GM19324 (cell line): ENCODE measurements around the gene GNG13.
"Not testable (repeated sequence)": the region's sequence is repeated elsewhere in the genome, so short reads cannot be mapped to it uniquely, and the experiment has no call there.

ENCODE experiments used
- ATAC-seq: cut with Tn5 transposase; IDR thresholded peaks from one replicate; pipeline ENCODE4 v1.9.1; 2021; ENCODE audit warnings: mild to moderate bottlenecking, moderate library complexity; ENCODE audit not compliant: unreplicated experiment, low FRiP score

The GNG13 gene, protein sequence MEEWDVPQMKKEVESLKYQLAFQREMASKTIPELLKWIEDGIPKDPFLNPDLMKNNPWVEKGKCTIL

DNA sequence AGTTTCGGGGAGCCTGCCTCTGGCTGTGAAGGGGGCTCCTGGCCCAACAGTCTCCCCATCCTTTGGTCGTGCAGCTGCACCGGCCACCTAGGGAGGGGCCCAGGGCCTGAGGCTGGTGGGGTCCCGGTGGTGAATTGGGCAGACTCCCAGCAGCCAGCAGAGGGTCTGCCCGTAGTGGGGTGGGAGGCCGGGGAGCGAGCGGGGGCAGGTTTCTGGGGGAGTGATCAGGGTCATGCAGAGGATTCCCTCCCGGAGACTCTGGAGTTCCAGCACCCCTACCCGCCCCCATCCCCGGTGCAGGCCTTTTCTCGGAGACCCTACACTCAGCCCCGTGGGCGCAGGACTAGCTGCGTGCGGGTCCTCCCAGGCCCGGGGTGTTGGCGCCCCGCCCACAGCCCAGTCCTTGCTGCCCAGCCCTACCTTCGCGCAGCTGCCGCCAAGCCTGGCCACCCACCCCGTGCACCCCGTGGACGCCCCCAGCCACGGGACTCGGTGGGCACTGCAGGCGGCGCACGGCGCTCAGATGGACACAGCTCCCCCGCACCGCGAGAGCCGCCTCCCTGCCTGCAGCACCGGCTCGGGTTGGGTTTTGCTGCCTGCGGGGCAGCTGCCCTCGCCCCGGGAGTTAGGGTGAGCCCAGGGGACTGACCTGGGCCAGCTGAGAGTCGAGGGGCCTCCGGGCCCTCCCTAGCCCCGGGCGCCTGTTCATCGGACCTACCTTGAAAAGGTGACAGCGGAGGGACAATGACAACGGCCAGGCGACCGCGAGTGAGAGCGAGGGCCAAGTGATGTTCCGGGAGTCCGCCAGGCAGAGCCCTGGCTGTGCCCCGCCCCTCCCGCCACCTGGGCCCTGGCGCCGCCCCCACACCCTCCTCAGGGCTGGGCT, at the start of gene GNG13:
Gene GNG13 (minus strand): TSS at position 787 of the 886 bp plus-strand sequence. CDS start 1,657 bp downstream, outside the sequence.
- ATAC-seq, result no peak

DNA sequence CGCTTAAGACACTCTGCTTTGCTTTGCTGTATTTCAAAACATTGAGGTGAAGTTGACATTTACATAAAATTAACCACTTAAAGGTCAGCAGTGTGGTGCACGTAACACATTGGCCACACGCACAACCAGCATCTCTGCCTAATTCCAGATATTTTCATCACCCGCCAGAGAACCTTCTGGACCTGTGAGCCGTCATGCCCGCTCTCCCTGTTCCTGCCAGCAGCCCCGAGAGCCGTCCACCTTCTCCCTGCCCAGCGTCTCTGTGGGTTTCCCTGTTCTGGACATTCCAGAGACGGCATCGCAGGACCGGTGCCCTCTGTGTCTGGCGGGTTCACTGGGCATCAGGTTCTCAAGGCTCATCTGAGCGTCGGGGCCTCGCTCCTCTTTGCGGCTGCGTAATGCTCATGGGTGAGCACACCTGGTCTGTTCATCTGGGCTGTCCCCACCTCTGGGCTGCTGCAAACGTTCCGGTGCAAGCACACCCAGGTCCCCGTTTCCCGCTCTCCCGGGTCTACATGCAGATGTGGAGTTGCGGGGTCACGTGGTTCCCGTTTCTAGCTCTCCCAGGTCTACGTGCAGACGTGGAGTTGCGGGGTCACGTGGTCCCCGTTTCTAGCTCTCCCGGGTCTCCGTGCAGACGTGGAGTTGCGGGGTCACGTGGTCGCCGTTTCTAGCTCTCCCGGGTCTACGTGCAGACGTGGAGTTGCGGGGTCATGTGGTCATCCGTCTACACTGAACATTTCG, 48.1 kb upstream of the GNG13 start:
- no peak for ATAC-seq

DNA sequence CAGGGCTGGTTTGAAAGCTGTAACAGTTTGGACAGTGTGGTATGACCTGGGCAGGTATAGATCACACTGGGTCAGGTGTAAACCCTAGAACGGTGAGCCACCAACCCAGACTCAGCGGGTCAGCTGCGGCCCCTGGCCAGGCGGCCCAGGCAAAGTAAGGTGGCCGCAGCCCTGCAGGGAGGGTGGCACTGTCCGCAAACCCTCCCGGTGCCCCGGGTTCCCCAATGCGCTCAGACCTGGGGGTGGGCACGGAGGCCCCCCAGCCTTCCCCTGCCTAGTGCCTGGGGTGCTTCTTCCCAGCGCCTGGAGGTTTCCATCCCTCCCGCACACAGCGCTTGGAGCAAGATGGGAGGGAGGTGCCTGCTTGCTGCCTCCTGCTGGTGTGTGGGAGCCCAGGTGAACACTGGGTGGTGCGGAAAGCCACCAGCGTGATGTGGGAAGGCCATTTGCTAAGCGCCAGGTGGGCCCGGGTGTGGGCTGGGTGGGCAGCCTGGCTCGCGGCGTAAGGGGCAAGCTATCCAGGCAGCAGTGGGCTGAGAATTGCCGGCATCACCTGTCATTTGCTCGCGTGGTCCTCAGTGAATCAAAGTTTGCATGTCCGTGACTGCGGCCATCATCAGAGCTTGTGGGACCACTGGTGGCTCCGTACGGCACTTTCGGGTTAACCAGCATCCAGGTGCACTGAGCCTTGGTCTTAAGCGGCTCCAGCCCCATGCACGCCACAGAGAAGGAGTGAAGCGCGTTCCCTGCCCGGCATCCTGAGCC, 47.3 kb upstream of the GNG13 start:
- no peak for ATAC-seq

DNA sequence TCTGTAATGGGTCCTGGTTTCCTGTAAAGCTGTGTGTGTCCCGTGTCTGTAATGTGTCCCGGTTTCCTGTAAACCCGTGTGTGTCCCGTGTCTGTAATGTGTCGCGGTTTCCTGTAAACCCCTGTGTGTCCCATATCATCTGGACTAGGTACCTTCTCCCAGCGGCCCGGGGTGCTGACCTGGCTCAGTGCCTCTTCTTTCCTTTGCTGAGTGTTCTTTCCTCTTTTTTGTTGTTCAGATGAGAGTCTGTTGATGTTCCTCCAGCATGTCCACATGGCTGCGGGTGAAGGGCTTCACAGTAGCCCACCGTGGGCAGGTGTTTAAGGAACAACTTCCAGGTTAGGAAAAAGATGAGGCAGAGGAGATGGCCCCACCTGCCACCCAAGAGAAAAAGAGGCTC, 46.6 kb upstream of the GNG13 start:
- ATAC-seq, result no peak

DNA sequence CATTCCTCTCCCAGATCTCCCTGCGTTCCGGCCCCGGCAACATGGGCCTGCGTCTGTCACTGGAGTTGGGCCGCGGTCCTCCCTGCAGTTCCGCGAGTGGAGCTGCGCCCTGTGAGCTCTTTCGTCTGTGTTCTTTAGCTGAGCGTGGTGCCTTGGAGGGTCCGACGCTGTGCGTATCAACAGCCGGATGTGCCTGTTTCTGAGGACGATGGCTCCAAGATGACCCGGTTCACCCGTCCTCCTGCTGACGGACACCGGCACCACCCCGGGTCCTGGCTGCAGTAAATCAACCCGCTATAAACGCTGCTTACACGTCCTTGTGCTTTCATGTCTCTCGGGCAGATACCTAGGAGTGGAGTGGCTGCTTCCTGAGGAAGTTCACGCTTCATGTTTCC, 44.8 kb upstream of the GNG13 start:
- ATAC-seq, result no peak

DNA sequence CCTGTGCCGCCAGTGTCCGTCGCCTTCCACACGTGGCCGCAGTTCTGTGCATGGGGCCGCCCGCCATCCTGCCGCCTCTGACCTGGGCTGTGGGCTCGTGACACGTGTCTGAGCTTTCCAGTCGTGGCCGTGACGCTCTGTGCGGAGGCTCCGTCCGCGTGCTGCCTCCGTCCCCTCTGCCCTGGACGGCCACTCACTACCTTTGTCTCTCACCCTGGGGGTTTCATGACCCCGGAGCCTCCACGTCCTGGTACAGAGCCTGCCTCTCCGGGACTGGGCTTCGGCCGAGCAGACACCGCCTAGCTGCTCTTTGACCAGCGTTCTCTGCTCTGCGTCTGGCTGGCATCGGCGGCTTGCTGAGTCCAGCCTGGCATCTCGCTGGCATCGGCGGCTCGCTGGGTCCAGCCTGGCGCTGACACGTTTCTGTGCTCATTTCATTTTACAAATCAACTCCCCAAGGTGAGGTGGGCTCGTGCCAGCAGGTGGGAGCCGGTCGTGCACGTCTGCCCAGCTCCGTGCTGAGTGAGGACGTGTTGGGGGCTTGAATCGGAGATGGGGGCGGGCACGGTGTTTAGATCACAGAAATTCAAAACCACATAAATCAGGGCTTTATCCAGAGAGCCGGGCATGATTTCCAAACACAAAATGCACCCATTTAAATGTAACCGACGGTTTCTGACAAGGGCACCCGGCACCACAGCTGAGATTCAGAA, 44.3 kb upstream of the GNG13 start:
- ATAC-seq, result no peak

DNA sequence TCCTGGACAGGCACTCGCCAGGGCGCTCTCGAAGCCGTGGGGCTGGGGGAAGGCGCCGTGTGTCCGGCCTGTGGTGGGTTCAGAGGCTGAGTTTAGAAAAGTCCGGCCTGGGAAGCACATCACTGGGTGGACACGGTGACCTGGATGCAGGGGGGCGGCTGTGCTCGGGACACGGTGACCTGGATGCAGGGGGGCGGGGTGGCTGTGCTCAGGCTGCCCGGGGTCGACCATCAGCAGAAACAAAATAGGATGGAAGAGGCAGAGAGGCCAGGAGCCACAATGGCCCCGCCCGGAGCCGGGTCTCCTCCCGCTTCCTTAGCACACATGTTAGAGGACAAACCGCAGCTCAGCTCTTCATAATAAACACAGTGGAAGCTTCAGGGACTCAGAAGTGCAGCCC, 43.2 kb upstream of the GNG13 start:
- no peak for ATAC-seq

DNA sequence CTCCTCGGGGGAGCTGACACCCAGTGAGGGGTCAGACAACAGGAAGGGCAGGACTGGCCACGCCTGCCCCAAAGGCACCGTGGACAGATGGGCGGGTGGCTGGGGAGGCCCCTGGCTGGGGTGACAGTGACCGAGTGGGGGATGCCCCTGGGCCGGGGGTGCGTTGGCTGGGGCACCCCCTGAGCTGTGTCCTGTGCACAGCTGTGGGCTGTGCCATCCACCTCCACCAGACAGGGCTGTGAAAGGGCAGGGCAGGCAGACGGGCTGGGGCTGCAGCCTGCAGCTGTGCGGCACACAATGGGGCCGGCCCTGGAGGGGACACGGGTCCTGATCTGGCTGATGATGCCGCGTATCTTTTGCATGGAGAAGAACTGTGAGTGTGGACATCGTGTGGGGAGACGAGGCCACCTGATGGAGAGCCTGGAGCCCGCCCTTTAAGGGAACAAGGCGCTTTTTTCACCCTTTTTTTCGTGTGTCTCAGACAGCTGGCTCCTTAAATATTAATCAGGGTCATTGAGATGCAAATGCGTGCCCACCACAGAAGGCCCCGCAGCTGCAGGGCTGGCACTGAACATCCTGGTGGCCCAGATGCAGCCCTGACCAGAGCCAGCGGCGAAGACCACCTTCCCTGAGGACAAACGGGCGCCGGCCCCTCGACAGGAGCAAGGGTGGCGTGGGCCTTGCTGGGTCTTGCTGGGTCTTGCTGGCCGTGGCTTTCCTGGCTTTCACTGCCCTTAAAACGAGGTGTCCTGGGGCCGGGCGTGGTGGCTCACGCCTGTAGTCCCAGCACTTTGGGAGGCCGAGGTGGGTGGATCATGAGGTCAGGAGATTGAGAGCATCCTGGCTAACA, 42.4 kb upstream of the GNG13 start:
- no peak for ATAC-seq

DNA sequence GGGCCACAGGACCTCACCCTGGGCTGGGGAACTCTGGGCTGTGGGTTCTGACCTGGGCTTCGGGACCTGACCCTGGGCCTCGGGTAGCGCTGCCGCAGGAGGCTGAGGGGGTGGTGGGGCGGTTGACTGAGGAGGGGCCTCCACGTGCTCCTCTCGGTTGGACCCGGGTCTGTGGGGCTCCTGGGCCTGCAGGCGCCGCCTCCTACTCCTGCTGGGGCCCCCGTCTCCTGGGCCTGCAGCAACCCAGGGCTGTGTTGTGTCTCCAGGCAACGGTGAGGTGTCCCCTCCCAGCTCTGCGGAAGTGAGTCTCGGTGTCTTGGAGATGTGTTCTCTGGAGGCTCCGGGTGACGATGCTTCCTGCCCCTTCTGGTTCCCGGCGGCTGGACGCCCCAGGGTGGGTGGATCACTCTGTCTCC, 41.5 kb upstream of the GNG13 start:
- ATAC-seq, result no peak

DNA sequence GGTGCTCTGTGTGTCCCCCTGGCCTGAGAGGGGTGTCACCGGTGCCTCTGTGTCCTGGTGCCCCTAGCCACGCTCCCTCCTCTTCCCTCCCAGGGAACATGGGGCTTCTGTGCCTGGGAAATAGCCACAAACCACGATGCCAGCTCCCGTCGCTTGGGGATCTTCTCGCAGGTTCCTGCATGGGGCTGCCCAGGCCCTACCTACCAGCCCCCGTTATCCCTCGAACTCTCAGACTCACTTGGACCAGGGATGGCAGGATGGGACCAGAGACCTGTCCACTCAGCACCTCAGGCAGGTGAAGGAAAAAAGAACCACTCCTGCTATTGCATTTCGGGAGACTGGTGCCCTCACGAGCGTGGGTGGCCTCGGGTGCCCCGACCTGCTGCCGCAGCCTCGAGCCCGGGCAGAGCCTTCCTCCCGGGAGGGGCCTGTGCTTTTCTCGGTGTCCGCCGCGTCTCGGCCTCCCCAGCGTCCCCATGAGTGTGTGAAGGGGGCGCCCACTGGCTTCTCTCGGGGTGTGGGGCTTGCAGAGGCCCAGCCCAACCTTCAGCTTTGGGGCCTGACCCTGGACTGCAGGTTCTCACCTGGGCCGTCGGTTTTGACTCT, 41.0 kb upstream of the GNG13 start:
- ATAC-seq, result no peak

DNA sequence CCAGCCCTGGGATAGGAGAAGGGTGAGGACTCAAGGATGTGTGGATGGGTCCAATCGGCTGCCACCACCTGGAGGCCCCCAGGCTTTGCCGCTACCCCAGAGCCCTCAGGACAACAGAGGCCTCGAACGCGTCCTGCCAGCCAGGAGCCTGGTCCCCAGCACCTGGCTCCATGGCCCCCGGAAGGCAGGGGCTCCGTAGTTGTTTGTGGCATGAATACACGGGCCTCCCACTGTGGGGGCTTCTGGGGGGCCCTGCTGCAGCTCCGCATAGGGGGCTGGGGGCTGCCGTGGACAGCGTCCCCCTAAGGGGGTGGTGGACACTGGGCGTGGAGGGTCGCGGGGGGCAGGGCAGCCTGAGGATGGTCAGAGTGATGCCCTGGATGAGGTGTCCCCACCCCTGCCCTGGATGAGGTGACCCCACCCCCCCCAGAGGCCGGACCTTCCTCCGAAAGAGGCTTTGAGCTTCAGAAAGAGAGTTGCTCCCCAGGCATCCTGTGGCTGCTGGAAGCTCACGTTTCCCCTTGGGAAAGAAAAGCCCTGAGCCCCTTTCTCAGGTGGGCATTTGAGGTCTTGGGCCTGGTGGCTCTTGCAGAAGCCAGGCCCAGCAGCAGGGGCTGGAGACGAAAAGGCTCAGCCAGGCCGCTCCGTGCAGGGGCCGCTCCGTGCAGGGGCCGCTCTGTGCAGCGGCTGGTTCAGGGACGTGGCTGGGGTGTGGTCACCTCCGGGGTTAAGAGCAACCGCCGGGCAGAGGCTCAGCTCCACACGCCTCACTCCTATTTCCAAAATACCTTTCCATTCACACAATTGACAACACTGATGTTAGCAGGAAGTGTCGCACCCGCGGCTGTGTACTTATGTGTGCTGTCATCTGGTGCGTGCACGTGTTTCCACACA, 40.3 kb upstream of the GNG13 start:
- ATAC-seq, result no peak

DNA sequence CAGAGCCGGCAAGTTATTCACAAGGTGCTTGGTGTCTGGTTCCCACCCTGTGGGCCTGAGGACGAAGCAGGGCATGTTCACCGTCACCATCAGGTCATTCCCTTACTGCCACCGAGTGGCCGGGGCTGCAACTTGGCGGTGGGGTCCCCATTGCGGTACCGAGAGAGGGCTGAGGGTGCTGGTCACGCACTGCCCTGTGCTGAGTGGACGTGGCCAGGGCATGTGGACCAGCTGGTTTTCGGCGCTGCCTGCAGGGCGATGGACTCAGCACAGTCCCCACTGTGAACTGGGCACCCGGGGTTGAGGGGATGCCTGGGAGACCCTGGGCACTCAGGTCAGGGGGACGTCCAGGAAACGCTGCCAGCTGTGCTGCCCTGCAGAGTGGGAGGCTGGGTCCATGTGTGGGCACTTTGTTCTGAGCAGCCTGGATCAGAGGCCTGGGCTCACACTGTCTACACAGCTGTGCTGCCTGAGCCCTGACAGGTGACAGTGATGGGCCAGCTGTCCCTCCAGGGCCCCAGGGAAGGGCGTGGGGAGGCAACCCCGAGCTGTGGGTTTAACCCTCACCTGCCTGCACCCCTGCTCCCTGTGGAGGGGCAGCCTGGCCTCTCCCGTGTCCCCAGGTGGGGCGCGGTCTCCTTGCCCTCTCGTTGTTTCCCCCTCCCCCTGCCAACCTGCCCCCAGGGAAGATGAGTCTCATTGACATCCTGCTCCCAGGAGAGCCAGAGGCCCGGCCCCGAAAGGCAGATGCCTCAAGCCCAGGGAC, 39.3 kb upstream of the GNG13 start:
- ATAC-seq, result no peak

DNA sequence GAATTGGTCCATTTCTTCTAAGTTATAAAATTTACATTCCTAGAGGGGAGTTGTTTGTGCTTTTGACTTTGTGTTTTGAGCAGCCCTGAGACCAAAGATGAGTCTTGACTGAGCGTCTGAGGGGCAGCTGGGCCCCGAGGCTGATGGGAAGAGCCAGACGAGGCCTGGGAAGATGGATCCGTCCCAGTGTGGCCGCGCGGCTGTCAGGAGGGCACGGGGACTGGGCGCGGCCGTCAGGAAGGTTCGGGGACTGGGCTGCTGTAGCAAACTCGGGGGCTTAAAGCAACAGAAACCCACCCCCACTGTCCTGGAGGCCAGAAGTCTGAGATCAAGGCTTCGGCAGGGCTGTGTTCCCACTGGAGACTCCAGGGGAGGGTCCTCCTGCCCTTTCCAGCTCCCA, 38.2 kb upstream of the GNG13 start:
- no peak for ATAC-seq

DNA sequence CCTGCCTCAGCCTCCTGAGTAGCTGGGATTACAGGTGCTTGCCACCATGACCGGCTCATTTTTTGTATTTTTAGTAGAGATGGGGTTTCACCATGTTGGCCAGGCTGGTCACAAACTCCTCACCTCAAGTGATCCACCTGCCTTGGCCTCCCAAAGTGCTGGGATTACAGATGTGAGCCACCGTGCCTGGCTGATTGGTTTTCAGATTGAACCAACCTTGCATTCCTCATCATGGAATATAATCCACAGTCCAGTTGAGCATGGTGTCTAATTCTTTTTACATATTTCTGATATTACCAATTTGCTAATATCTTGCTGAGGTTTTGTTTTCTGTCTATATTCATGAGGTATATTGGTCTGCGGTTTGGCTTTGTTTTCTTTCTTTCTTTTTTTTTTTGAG, 36.3 kb upstream of the GNG13 start:
- not testable (repeated sequence) for ATAC-seq

DNA sequence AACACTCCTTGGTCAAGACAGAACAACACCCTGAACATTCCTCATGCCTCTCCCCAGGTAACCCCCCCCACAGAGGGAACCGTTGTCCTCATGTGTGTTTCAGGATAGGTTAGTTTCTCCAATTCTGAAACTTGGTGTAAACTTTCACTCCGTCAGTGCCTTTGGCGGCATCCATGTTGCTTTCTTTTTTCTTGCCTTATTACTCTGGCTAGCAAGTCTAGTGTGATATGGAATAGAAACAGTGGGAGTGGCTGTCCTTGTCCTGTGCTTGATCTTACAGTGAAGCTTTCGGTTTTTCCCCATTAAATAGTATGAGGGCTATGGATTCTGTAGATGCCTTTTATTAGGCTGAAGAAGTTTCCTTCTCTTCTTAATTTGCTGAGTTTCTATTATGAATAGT, 35.7 kb upstream of the GNG13 start:
- ATAC-seq, result no peak

DNA sequence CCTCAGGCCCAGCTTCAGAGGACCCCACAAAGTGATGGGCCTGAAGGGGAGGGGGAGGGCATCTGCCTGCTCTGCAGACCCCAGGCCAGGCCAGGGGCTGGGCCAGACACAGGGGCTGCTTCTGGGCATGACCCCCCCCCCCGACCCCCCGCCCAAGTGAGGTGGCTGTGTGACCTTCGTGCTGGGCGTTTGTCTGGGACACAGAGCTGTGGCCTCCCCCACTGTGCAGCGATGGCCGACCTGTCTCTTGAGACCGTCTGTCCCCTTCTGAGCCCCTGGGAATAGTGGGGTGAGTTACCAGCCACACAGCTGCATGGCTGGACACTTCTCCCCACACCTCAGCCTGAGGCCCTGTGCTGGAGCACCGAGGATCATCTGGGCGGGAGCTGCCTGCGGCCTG, 34.8 kb upstream of the GNG13 start:
- no peak for ATAC-seq

DNA sequence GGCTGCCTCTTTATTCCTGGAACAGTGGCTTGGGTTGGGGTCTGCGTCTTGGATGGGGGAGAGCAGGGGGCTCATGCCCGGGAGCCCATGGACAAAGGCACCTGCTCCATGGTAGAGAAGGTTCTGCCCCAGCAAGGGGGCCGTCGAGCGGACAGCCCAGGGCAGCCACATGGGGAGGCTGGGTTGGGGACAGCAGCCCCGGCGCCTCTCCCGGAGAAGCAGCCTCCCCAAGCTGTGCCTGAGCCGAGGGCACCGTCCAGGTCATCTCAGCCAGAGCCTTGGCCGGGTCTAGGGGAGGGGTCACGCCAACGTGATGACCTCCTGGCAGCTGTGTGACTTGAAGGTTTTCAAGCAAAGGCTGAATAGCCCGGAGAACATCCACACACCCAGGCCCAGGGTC, 32.9 kb upstream of the GNG13 start:
- no peak for ATAC-seq
